Activated naive CD4-positive, alpha-beta T cell treated with anti-CD3 and anti-CD28 coated beads, Interleukin-2, amount 10 ng/mL, durations not matched to agents 7 days and 5 days (primary cell): ENCODE measurements around the gene CALB2.
A peak's percentile ranks its signal among the peaks of the same experiment; 100 is the strongest.

Source experiments
- CTCF ChIA-PET: fragments of 350-600 bp; sonication (Branson Sonifier 250); formaldehyde crosslinking; loops from one replicate; lab custom pipeline; 2021; ENCODE audit warnings: antibody characterized with exemption; lab: Charles Lee
- DNase-seq: peaks from one replicate; pipeline ENCODE4 v3.0.0-alpha.2; 2020
- H3K27ac Mint-ChIP-seq: one replicate; pipeline ENCODE4 v1.8.0; 2021; ENCODE audit warnings: mild to moderate bottlenecking, moderate library complexity, mixed read lengths
- H3K27me3 Mint-ChIP-seq: one replicate; pipeline ENCODE4 v1.8.0; 2021; ENCODE audit warnings: mild to moderate bottlenecking, mixed read lengths
- H3K36me3 Mint-ChIP-seq: one replicate; pipeline ENCODE4 v1.8.0; 2021; ENCODE audit warnings: mixed read lengths
- H3K4me1 Mint-ChIP-seq: one replicate; pipeline ENCODE4 v1.8.0; 2021; ENCODE audit warnings: mixed read lengths
- H3K4me3 Mint-ChIP-seq: one replicate; pipeline ENCODE4 v1.8.0; 2021; ENCODE audit warnings: mild to moderate bottlenecking, moderate library complexity, mixed read lengths
- H3K9me3 Mint-ChIP-seq: one replicate; pipeline ENCODE4 v1.8.0; 2021; ENCODE audit warnings: mixed read lengths

The CALB2 gene

DNA sequence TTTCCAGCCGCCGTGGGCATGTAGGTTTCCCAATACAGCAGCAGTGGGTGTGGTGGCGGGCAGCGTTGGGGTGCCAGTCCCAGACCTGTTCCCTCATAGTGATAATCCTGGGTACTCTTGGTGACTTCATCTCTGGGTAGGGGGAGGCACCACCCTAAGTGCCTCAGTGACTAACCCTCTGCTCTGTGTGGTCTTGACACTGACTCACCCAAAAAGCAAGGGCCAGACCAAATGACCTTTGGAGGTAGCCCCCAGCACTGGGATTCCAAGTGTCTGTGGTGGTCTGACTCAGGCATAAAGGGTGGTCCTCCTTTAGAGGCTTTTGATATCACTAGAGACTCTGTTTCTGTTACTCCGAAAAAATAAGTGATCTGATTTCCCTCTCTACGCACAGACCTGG lies 908 bp downstream of the CALB2 start:
- no peaks in the 10 kb centered on the region for H3K36me3 Mint-ChIP-seq
- H3K27me3 Mint-ChIP-seq = peaks cover 44% of the 10 kb centered on the region
- H3K9me3 Mint-ChIP-seq = no peaks in the 10 kb centered on the region
- no peak for DNase-seq
- H3K4me1 Mint-ChIP-seq = peaks cover 3% of the 10 kb centered on the region
- CTCF ChIA-PET = interaction anchor here (1.7 kb wide), 1 partner anchor 13 kb away, joined by 3 read pairs; no protein-coding TSS in a partner anchor
- no peak overlapping the region for H3K4me3 Mint-ChIP-seq
- no peak overlapping the region for H3K27ac Mint-ChIP-seq

DNA sequence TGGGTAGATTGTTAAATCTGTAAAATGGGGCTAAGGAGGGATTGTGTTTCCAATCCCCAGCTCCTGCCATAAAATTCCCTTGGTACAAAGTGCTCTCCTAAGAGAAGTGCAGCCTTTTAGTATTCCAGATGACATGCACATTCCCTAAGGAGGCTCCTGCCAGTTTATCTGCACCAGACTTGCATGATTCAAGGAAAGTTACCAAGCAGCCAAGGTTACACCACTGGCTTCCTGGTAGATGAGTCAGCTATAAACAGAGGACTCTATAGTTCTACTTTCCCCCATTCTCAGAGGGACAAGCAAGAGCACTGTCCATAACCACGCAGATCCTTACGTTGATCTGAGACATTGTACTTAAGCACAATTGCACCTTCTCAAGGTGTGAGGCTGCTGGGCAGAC lies 1.9 kb downstream of the CALB2 start:
- no peaks in the 10 kb centered on the region for H3K9me3 Mint-ChIP-seq
- no peaks in the 10 kb centered on the region for H3K36me3 Mint-ChIP-seq
- peaks cover 39% of the 10 kb centered on the region for H3K27me3 Mint-ChIP-seq
- H3K4me3 Mint-ChIP-seq = no peak overlapping the region
- CTCF ChIA-PET = interaction anchor here (1.2 to 1.7 kb wide), 2 partner anchors 12 to 67 kb away, joined by 3 read pairs; no protein-coding TSS in a partner anchor
- H3K4me1 Mint-ChIP-seq = peaks cover 3% of the 10 kb centered on the region
- no peak for DNase-seq
- H3K27ac Mint-ChIP-seq = no peak overlapping the region

DNA sequence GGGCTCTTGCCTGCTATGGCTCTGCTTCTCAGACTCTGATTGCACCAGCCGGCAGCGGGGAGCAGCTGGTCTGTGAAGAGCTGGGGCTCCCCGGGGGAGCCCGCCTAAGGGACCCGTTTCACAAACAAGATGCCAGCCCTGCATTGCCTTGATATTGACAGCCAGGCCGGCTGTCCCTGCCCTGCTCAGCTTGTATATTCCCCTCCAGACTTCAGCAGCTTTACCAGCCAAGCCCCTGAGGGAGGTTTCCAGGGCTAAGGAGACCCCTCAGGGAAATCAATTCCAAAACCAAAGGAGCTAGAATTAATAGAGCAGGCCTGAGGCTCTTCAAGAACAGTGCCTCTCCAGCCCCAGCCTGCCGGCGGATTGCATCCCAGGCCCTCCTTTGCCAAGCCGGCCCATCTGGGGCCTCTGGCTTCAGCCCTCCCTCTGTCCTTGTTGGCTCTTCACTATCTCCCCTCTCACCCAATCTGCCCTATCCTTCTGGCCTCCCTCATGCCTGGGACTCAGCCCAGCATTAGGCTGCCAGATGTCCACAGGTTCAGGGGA lies 5.7 kb downstream of the CALB2 start:
- peaks cover 26% of the 10 kb centered on the region for H3K27me3 Mint-ChIP-seq
- no peak for DNase-seq
- CTCF ChIA-PET = interaction anchor here (1.1 kb wide), 1 partner anchor 136 kb away, joined by 3 read pairs; no protein-coding TSS in a partner anchor
- no peaks in the 10 kb centered on the region for H3K36me3 Mint-ChIP-seq
- H3K4me1 Mint-ChIP-seq = no peaks in the 10 kb centered on the region
- H3K9me3 Mint-ChIP-seq = no peaks in the 10 kb centered on the region
- H3K27ac Mint-ChIP-seq = no peak overlapping the region
- no peak overlapping the region for H3K4me3 Mint-ChIP-seq

DNA sequence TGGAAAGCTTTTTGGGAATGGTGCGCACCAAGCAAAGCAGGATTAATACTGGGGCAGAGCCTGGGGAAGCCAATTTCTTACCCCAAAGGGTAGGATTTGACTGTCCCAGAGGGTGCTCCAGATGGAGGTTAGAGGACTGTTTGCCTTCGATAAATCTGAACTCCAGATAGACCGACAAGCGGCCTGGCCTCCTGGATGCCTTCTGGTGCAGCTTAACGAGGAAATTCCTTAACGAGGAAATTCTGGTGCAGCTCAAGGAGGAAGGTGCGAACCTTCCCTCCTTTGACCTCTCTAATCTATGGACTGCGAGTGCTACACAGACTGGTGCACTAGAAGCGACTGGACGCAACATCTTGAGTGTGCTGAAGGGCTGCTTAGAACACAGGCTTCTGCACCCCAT lies 6.5 kb downstream of the CALB2 start:
- Mint-ChIP-seq H3K36me3 (no peaks in the 10 kb centered on the region), H3K4me3 (no peak overlapping the region), H3K4me1 (peaks cover 5% of the 10 kb centered on the region), H3K27ac (no peak overlapping the region), H3K9me3 (no peaks in the 10 kb centered on the region), H3K27me3 (peaks cover 25% of the 10 kb centered on the region)
- CTCF ChIA-PET = interaction anchor here (0.8 to 1.1 kb wide), 2 partner anchors 10 to 135 kb away, joined by 3 read pairs; no protein-coding TSS in a partner anchor
- DNase-seq = no peak

DNA sequence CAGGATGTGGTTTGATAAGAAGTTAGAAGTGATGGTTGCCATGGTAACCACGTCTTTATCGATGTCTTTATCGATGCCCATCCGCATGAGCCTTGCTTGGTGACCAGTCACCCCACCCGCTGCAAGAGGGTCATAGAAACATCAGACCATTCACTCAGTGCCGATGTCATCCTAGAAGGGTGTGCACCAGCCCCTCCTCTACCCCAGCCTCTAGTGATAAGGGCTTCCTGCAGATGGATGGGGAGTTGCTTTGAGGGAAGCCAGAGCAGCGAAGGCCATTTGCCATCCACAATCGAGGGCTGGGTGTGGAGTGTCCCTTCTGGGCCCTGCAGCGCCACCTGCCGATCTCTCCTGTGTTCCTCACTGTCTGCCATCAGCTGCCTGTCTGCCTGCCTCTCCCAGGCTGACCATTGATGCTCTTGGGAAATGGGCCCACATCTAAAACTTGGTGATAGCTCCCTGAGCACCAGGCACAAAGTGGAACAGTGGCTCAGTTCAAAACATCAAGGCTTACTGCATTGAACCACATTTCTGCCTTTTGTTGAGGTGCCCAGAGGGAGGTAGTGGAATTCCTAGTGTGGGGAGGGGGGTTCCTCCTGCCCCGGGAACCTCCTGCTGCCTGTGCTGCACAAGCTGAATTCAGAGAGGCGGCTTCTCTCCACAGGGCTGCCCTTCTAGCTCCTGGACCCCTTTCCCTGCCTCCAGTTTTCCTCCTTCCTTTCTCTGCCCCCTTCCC lies 8.9 kb downstream of the CALB2 start:
- H3K27ac Mint-ChIP-seq = no peak overlapping the region
- H3K36me3 Mint-ChIP-seq = no peaks in the 10 kb centered on the region
- CTCF ChIA-PET = interaction anchor here (0.9 to 1.9 kb wide), 2 partner anchors 8 to 10 kb away, joined by 3 to 6 read pairs; no protein-coding TSS in a partner anchor
- no peaks in the 10 kb centered on the region for H3K9me3 Mint-ChIP-seq
- H3K27me3 Mint-ChIP-seq = peaks cover 15% of the 10 kb centered on the region
- H3K4me1 Mint-ChIP-seq = peaks cover 13% of the 10 kb centered on the region
- no peak overlapping the region for H3K4me3 Mint-ChIP-seq
- peak; percentile 56 for DNase-seq

DNA sequence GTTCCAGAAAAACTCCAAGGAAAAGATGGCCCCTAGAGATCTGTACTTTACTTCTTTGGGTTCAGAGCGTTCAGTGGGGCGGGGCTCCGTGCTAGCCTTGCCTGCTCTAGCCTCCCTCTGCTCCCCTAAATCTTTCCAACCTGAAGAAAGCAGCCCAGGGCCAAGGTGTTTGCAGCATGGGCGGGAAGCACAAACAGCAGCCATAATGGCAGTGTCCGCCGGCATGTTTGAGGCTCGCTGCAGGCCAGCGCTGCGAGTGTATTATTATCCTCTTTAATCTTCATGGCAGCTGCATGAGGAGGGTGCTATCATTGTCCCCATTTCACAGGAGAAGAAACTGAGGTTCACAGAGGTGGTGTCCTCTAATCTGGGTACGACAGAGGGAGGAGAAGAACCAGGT lies 10.4 kb downstream of the CALB2 start:
- Mint-ChIP-seq H3K4me3 (no peak overlapping the region), H3K27me3 (peaks cover 21% of the 10 kb centered on the region), H3K4me1 (peaks cover 13% of the 10 kb centered on the region), H3K27ac (no peak overlapping the region), H3K36me3 (no peaks in the 10 kb centered on the region), H3K9me3 (no peaks in the 10 kb centered on the region)
- no peak for DNase-seq
- CTCF ChIA-PET = no interaction called here

DNA sequence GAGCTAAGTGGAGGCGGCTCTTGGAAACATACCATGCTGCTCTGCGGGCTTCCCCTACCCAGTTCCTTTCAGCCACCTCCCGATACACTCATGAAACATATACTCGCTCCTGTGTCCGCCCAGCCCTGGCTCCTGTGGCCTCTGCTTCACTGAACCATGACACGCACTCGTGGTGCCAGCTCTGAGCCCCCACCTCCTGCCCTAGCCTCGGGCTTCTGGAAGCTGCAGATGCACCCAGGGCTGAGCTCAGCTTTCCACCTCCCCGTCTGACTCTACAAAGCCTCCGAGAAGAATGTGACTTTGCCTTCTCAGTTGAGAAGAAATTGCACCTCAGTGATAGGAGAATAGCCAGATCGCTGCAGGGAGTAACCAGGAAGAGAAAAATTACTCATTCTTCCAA lies 11.0 kb downstream of the CALB2 start:
- peaks cover 13% of the 10 kb centered on the region for H3K4me1 Mint-ChIP-seq
- H3K4me3 Mint-ChIP-seq = no peak overlapping the region
- no peak for DNase-seq
- peaks cover 21% of the 10 kb centered on the region for H3K27me3 Mint-ChIP-seq
- H3K9me3 Mint-ChIP-seq = no peaks in the 10 kb centered on the region
- CTCF ChIA-PET = no interaction called here
- H3K27ac Mint-ChIP-seq = no peak overlapping the region
- H3K36me3 Mint-ChIP-seq = no peaks in the 10 kb centered on the region

DNA sequence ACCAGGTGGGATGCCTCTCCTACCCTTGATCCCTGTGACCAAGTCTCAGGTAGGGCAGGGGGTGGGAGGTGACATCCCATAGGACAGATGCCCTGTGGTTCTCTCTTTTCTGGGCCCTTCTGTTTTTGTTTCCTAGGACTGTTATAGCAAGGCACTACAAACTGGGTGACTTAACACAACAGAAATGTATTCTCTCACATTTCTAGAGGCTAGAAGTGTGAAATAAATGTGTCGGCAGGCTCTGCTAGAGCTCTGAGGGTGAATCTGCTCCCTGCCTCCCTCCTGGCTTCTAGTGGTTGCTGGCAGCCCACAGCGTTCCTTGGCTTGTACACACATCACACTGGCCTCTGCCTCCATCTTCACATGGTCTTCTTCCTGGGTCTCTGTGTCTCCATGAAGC lies 12.7 kb downstream of the CALB2 start:
- Mint-ChIP-seq H3K27me3 (peaks cover 26% of the 10 kb centered on the region), H3K36me3 (no peaks in the 10 kb centered on the region), H3K4me1 (peaks cover 13% of the 10 kb centered on the region), H3K4me3 (no peak overlapping the region), H3K27ac (no peak overlapping the region), H3K9me3 (no peaks in the 10 kb centered on the region)
- DNase-seq = no peak
- CTCF ChIA-PET = no interaction called here

DNA sequence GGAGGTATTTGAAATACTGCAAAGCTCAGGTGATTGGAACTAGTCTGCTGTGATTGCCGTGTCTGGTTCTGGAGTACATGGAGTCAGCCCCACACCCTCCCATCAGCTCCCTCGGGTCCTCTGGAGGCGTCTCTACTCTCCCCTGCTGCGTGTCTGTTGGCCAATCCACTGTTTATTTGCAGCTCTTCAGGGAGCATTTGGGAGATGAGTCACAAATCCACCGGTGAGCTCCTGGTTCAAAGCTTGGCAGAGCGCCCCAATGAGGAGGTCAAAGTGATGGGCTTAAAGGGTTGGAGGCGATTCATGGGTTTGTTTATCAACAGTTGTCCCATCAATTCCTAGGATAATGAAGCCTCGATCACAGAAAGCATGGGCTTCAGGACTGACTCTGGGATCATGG lies 14.6 kb downstream of the CALB2 start:
- H3K36me3 Mint-ChIP-seq = no peaks in the 10 kb centered on the region
- H3K4me3 Mint-ChIP-seq = no peak overlapping the region
- peaks cover 3% of the 10 kb centered on the region for H3K9me3 Mint-ChIP-seq
- no peak for DNase-seq
- H3K4me1 Mint-ChIP-seq = peaks cover 13% of the 10 kb centered on the region
- CTCF ChIA-PET = interaction anchor here (1.1 to 1.6 kb wide), 4 partner anchors 13 to 40 kb away, joined by 3 to 4 read pairs (median 4); partner anchors contain the start of gene CALB2
- H3K27me3 Mint-ChIP-seq = peaks cover 18% of the 10 kb centered on the region
- H3K27ac Mint-ChIP-seq = no peak overlapping the region

DNA sequence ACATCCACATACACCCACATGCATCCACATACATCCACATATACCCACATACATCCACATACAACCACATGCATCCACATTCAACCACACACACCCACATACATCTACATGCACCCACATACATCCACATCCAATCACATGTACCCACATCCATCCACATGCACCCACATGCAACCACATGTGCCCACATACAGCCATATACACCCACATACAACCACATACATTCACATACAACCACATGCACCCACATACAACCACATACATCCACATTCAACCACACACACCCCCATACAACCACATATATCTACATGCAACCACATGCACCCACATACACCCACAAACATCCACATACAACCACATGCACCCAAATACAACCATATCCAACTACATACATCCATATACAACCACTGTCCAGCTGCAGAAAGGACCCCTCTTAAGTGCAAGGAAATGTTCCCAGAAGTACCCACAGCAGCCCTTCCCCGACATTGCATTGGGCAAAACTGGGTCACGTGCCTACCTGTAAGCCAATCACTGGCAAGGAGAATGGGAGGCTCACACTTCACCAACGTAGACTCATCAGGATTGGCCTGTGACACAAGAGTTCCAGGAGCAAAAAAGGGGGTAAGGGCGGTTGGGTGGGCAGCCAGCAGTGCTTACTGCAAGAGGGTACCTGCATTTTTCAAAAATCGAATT lies 18.1 kb downstream of the CALB2 start:
- H3K36me3 Mint-ChIP-seq = no peaks in the 10 kb centered on the region
- H3K4me3 Mint-ChIP-seq = no peak overlapping the region
- H3K9me3 Mint-ChIP-seq = peaks cover 3% of the 10 kb centered on the region
- no peaks in the 10 kb centered on the region for H3K4me1 Mint-ChIP-seq
- CTCF ChIA-PET = no interaction called here
- H3K27me3 Mint-ChIP-seq = peaks cover 16% of the 10 kb centered on the region
- peak overlapping the region; percentile 1 for H3K27ac Mint-ChIP-seq
- DNase-seq = no peak

DNA sequence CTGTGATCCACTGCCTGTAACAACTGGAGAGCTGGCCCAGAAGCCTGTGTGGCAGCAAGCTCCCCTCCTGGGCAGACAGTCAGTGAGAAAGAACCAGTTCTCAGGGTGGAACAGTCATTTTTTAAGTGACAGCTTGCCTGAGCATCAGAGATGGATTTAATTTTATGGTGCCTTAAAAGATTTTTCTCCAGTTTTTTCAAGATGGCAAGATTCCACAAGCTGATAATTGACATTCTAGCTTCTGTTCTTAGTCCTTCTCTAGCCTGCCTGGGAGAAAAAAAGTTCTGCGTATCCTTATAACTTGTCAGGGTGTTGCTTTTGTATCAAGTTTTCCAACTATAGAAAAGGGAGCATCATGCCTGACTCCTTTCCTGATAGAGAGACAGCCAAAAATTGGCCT lies 21.2 kb downstream of the CALB2 start:
- Mint-ChIP-seq H3K27ac (no peak overlapping the region), H3K4me1 (no peaks in the 10 kb centered on the region), H3K9me3 (peaks cover 7% of the 10 kb centered on the region), H3K4me3 (no peak overlapping the region), H3K36me3 (no peaks in the 10 kb centered on the region), H3K27me3 (peaks cover 11% of the 10 kb centered on the region)
- CTCF ChIA-PET = no interaction called here
- no peak for DNase-seq

DNA sequence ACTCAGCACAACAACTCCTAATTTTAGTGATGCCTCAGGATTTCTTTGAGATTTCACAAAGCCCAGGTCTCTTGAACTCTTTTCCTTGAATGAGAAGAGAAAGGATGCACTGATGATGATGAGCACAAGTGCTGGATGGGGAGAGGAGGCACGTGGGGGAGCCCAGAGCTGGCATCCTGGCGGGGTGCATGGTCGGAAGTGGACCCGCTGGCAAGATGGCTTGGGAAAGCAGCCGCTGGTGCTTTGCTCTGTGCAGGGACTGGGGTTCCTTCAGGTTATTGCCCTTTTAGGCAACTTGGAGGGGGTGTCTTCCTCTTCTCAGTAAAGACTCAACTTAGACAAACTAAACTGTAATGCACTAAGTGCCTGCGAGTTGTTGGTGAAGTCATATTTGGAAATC lies 22.3 kb downstream of the CALB2 start:
- CTCF ChIA-PET = no interaction called here
- Mint-ChIP-seq H3K4me3 (no peak overlapping the region), H3K4me1 (no peaks in the 10 kb centered on the region), H3K27me3 (peaks cover 15% of the 10 kb centered on the region), H3K36me3 (no peaks in the 10 kb centered on the region), H3K27ac (no peak overlapping the region), H3K9me3 (peaks cover 7% of the 10 kb centered on the region)
- no peak for DNase-seq

DNA sequence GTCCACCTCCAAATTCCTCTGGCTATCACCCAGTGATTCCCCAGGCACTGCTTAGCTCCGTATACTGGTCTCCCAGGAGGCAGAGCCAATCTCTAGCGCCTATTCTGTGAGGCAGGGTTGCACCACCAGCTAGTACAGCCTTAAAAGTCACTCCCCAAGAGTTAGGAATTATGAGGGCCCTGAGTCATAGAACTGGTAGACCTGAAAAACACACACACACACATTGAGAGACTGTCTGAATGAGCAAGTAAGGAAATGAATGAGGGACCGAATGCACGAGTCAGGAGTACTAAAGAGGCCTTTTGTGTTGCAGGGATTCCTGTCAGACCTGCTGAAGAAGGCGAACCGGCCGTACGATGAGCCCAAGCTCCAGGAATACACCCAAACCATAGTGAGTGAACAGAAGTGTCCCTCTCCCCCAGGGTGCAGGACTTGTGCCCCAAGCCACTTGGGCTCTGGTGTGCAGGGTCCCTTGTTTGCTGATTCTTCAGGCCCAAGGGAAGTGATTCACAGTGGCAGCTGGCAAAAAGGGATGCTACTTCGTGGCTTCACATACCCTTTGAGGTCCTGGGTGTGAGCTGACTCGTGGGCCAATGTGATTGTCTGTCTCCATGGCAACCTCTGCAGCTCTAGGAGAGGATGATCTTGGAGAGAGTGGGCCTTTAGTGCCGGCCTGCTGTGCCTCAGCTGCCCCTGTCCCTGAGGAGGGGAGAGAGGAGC lies 24.7 kb downstream of the CALB2 start:
- Mint-ChIP-seq H3K36me3 (no peaks in the 10 kb centered on the region), H3K4me1 (peaks cover 3% of the 10 kb centered on the region), H3K9me3 (peaks cover 4% of the 10 kb centered on the region), H3K4me3 (no peak overlapping the region), H3K27ac (no peak overlapping the region), H3K27me3 (peaks cover 20% of the 10 kb centered on the region)
- CTCF ChIA-PET = interaction anchor here (0.6 to 2.1 kb wide), 2 partner anchors 29 to 534 kb away, joined by 3 to 15 read pairs; no protein-coding TSS in a partner anchor
- DNase-seq = no peak
